NT2/D1 (cell line): ENCODE measurements around the gene ZNF382.

ENCODE experiments used
- SUZ12 ChIP-seq: IDR thresholded peaks from 2 replicates; pipeline ENCODE4 v1.6.1; 2011; ENCODE audit not compliant: insufficient read length, insufficient read depth; ENCODE audit errors: extremely low read depth
- YY1 ChIP-seq: IDR thresholded peaks from 2 replicates; pipeline ENCODE4 v1.6.1; 2011; ENCODE audit not compliant: insufficient read length, insufficient read depth
- ZNF274 ChIP-seq: IDR thresholded peaks from 2 replicates; pipeline ENCODE4 v1.6.1; 2011; ENCODE audit warnings: mild to moderate bottlenecking, low read depth, low read length

GRCh38 chr19:36605877-36606478, 865 bp downstream of the ZNF382 start:
- TF ChIP-seq ZNF274 = no peak
- TF ChIP-seq YY1 = no peak
- no peak for TF ChIP-seq SUZ12
